Measurements from ENCODE around the gene ASB1.

GRCh38 chr2:238379096-238379810 lies 47.5 kb upstream of the ASB1 start:
- TF ChIP-seq CTCF (IDR thresholded peaks at IDR 0.05) (no peak), EZH2 (IDR thresholded peaks at IDR 0.05; ENCODE audit: borderline replicate concordance, insufficient read depth, low read depth, low read length, poor library complexity, severe bottlenecking) (no peak)

Data from B cell (primary cell).